Measurements from ENCODE around the gene GZMM.

GRCh38 chr19:554817-555216 is 11.0 kb downstream of the GZMM start:
- TF ChIP-seq CTCF (IDR thresholded peaks at IDR 0.05): no peak
- TF ChIP-seq POLR2A (IDR thresholded peaks at IDR 0.05): no peak

All from adrenal gland (tissue), 5 donors.